ACC112 (cell line): Measurements from ENCODE around the gene ATRNL1.

Experiments
- H2AFZ ChIP-seq: fragments of 200-600 bp; sonication (generic); one replicate; pipeline ENCODE4 v1.6.0; 2017; ENCODE audit warnings: antibody characterized with exemption, low read length; ENCODE audit not compliant: unreplicated experiment
- H3K27ac ChIP-seq: fragments of 200-600 bp; sonication (generic); 2 replicates; pipeline ENCODE4 v1.5.1; 2014; ENCODE audit warnings: low read depth, mild to moderate bottlenecking, antibody characterized with exemption, low read length, moderate library complexity
- H3K27me3 ChIP-seq: fragments of 200-600 bp; sonication (generic); 2 replicates; pipeline ENCODE4 v1.6.1; 2014; ENCODE audit warnings: mild to moderate bottlenecking, antibody characterized with exemption, low read length, moderate library complexity, mixed read lengths; ENCODE audit not compliant: insufficient read depth
- H3K36me3 ChIP-seq: fragments of 200-600 bp; sonication (generic); 2 replicates; pipeline ENCODE4 v1.6.1; 2016; ENCODE audit warnings: mild to moderate bottlenecking, antibody characterized with exemption, low read length, moderate library complexity, mixed read lengths; ENCODE audit not compliant: insufficient read depth
- H3K4me1 ChIP-seq: fragments of 200-600 bp; sonication (generic); one replicate; pipeline ENCODE4 v1.6.1; 2016; ENCODE audit warnings: low read length, mixed read lengths; ENCODE audit not compliant: insufficient read depth, unreplicated experiment, control insufficient read depth
- H3K4me3 ChIP-seq: fragments of 200-600 bp; sonication (generic); 2 replicates; pipeline ENCODE4 v1.5.1; 2014; ENCODE audit warnings: mild to moderate bottlenecking, low read depth, low read length
- H3K79me2 ChIP-seq: fragments of 200-600 bp; sonication (generic); one replicate; pipeline ENCODE4 v1.6.0; 2016; ENCODE audit warnings: low read length; ENCODE audit not compliant: control insufficient read depth, unreplicated experiment, insufficient read depth

Gene ATRNL1

DNA sequence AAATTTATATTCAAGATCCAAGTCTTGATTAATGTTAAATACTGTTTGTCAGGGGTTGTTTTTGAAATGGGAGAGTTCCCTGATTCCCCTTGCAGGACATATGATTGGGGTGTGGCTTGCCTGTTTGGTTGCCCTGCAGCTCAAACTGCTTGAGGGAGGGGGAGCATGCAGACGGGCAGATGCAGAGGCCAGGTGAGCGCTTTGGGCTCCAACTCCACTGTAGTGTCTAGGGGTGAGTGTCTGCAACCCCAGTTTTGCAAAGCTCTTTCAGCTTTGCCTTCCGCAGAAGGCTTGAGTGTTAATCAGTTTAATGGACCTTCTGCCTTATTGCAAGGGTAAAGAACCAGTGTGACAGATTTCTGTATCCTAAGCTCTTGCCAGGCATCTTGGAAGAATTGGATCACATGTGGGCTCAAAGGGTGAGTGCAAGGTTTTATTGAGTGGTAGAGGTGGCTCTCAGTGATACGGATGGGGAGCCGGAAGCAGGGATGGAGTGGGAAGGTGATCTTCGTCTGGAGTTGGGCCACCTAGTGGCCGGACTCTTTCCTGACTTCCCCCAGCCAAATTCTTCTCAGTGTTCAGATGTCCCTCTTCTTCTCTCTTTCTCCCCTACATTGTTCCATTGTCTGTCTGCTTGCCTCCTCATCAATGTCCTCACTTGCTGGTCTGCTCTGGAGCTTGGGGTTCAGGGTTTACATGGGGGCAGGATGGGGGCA lies 479.7 kb downstream of the ATRNL1 start:
- Histone ChIP-seq H3K4me1 (peaks cover 2% of the 10 kb centered on the region), H3K4me3 (no peak overlapping the region), H3K27me3 (no peaks in the 10 kb centered on the region), H3K27ac (no peak overlapping the region), H3K36me3 (no peaks in the 10 kb centered on the region), H2AFZ (no peak overlapping the region), H3K79me2 (no peaks in the 10 kb centered on the region)

GRCh38 chr10:115580239-115580638 lies 487.1 kb downstream of the ATRNL1 start:
- no peak overlapping the region for H3K4me3 ChIP-seq

DNA sequence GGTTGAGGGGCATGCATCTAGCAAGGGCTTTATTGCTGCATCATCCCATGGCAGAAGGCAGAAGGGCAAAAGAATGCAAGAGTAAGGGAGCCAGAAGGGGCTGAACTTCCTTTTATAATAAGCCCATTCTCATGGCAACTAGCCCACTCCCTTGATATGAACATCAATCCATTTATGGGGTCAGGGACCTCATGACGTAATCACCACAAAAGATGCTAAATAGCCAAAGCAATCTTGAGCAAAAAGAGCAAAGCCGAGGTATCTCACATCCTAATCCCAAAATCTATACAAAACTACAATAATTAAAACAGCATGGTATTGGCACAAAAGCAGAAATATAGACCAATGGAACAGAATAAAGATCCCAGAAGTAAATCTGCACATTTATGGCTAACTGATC lies 499.9 kb downstream of the ATRNL1 start:
- no peaks in the 10 kb centered on the region for H3K36me3 ChIP-seq
- H3K4me3 ChIP-seq: no peak overlapping the region
- no peaks in the 10 kb centered on the region for H3K27me3 ChIP-seq
- no peak overlapping the region for H3K27ac ChIP-seq
- no peaks in the 10 kb centered on the region for H3K79me2 ChIP-seq
- H2AFZ ChIP-seq: no peak overlapping the region
- no peaks in the 10 kb centered on the region for H3K4me1 ChIP-seq

More at GRCh38 chr10:115580239-115580638, 487.1 kb downstream of the ATRNL1 start:
- H3K27me3 ChIP-seq: no peaks in the 10 kb centered on the region
- peaks cover 2% of the 10 kb centered on the region for H3K4me1 ChIP-seq
- H3K27ac ChIP-seq: no peak overlapping the region
- H3K79me2 ChIP-seq: no peaks in the 10 kb centered on the region
- no peaks in the 10 kb centered on the region for H3K36me3 ChIP-seq
- no peak overlapping the region for H2AFZ ChIP-seq

DNA sequence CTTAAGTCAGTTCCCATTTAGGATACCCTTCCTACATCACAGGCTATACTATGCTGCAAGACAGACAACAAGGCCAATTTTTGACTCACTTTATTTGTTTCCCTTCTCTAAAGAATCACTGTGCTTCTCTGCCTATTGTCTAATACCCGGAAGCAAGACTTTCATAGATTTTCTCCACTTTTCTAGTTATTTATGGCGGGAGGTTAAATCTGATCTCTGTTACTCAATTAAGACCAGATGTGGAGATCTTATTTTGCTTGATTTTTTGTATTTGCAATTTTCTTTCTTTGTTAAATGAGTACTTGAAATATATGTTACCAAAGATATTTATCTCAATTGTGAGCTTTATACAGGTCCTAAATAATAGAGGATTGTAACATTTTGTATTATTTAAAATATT lies 511.5 kb downstream of the ATRNL1 start:
- Histone ChIP-seq H3K27me3 (no peaks in the 10 kb centered on the region), H3K79me2 (no peaks in the 10 kb centered on the region), H3K4me3 (no peak overlapping the region), H3K36me3 (no peaks in the 10 kb centered on the region), H3K27ac (no peak overlapping the region), H2AFZ (no peak overlapping the region), H3K4me1 (no peaks in the 10 kb centered on the region)

GRCh38 chr10:115606086-115606485 lies 512.9 kb downstream of the ATRNL1 start:
- no peaks in the 10 kb centered on the region for H3K4me1 ChIP-seq
- no peaks in the 10 kb centered on the region for H3K79me2 ChIP-seq
- no peak overlapping the region for H3K27ac ChIP-seq
- no peak overlapping the region for H3K4me3 ChIP-seq
- H3K27me3 ChIP-seq: no peaks in the 10 kb centered on the region
- no peaks in the 10 kb centered on the region for H3K36me3 ChIP-seq
- H2AFZ ChIP-seq: no peak overlapping the region

DNA sequence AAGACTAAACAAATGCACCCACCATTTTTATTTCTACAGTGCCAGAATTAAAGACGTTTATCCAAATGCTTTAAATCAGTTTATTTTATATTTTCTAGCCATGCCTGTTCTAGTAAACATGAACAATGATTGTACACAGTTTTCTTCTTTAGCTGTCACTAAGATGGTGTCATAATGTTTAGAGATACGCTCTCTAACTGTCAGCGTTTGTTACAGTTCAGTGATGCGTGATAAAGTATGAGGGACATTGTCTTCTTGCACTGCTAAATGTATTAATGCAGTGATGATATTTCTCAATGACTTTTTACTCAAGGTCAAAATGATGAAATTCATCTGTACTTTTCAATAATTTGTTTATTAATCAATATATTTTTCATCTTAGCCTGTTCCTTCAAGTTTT lies 513.6 kb downstream of the ATRNL1 start:
- Histone ChIP-seq H3K27me3 (no peaks in the 10 kb centered on the region), H3K27ac (no peak overlapping the region), H3K36me3 (no peaks in the 10 kb centered on the region), H3K4me3 (no peak overlapping the region), H3K79me2 (no peaks in the 10 kb centered on the region), H2AFZ (no peak overlapping the region), H3K4me1 (no peaks in the 10 kb centered on the region)

GRCh38 chr10:115624448-115624847 lies 531.3 kb downstream of the ATRNL1 start:
- no peaks in the 10 kb centered on the region for H3K4me1 ChIP-seq
- no peaks in the 10 kb centered on the region for H3K27me3 ChIP-seq
- H3K27ac ChIP-seq: no peak overlapping the region
- H2AFZ ChIP-seq: no peak overlapping the region
- no peaks in the 10 kb centered on the region for H3K36me3 ChIP-seq
- no peak overlapping the region for H3K4me3 ChIP-seq
- H3K79me2 ChIP-seq: no peaks in the 10 kb centered on the region

DNA sequence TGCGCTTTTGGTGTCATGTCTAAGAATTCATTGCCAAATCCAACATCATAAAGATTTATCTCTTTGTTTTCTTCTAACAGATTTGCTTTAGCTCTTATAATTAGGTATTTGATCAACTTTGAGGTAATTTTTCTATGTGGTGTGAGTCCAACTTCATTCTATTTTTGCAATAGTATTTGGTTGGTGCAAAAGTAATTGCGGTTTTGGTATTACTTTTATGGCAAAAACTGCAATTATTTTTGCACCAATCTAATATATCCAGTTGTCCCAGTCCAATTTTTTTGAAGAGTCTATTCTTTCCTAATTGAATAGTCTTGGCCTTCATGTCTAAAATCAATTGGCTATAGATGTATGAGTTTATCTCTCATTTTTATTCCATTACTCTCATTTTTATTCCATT lies 535.5 kb downstream of the ATRNL1 start:
- Histone ChIP-seq H3K27me3 (no peaks in the 10 kb centered on the region), H3K36me3 (no peaks in the 10 kb centered on the region), H3K4me1 (no peaks in the 10 kb centered on the region), H2AFZ (no peak overlapping the region), H3K79me2 (no peaks in the 10 kb centered on the region), H3K4me3 (no peak overlapping the region), H3K27ac (no peak overlapping the region)

DNA sequence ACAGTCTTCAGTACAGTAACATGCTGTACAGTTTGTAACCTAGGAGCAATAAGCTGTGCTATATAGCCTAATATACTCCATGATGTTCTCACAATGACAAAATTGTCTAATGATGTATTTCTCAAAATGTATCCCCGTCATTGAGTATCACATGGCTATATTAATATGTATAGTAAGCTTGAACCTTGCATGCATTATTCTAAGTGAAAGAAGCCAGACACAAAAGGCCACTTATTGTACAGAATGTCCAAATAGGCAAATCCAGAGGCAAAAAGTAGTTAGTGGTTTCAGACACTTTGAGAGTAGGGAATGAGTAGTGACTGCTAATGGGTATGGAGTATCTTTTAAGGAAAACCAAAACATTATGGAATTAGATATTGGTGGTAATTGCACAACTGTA lies 545.1 kb downstream of the ATRNL1 start:
- H3K27ac ChIP-seq: no peak overlapping the region
- H3K4me1 ChIP-seq: peaks cover 4% of the 10 kb centered on the region
- H3K4me3 ChIP-seq: no peak overlapping the region
- no peaks in the 10 kb centered on the region for H3K27me3 ChIP-seq
- no peak overlapping the region for H2AFZ ChIP-seq
- H3K36me3 ChIP-seq: no peaks in the 10 kb centered on the region
- H3K79me2 ChIP-seq: no peaks in the 10 kb centered on the region

DNA sequence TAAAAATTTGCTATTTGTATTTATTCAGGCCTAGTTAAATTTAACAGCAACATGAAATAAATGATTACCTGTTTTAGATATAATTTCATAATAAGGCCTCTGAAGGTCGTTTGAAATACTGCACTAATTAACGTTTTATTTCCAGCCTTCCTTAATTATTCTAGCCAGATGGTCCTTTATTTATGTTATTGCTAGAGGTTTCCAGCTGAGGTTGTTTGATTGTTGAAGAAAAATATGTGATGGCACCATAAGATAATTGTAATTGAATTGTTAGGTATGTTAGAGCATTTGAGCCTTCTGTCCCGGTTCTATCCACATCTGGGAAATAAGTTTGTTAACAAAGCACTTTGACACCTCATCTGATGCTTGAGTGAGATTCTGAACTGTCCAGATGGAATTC lies 556.1 kb downstream of the ATRNL1 start:
- Histone ChIP-seq H3K4me3 (no peak overlapping the region), H3K27ac (no peak overlapping the region), H3K27me3 (no peaks in the 10 kb centered on the region), H2AFZ (no peak overlapping the region), H3K36me3 (no peaks in the 10 kb centered on the region), H3K4me1 (no peaks in the 10 kb centered on the region), H3K79me2 (no peaks in the 10 kb centered on the region)

DNA sequence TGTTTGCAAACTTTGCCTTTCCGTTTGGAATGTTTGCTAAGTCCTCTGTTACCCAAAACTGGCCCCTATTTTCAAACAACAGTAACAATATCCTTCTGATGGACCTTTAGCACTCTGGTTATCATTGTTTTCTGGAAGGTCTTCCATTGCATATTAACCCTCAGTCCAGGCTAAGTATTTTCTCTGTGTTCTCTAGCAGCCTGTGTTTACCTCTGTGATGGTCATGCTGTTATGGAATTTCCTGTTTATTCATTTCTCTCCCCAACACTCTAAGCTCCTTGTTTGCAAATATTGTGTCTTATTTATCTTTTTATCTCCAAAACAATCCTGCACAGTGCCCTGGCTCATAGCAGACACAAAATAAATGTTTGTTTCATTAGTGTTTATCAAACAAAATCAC lies 560.3 kb downstream of the ATRNL1 start:
- no peak overlapping the region for H3K4me3 ChIP-seq
- H2AFZ ChIP-seq: no peak overlapping the region
- H3K36me3 ChIP-seq: no peaks in the 10 kb centered on the region
- H3K79me2 ChIP-seq: no peaks in the 10 kb centered on the region
- no peaks in the 10 kb centered on the region for H3K27me3 ChIP-seq
- peaks cover 6% of the 10 kb centered on the region for H3K4me1 ChIP-seq
- no peak overlapping the region for H3K27ac ChIP-seq
